ENCODE data around the gene SNRPD3. TPM values are rescaled to one million over a fixed set of nuclear protein-coding genes. Genes with fewer than 3 reads are reported as not detected.
"Not testable (repeated sequence)": the region's sequence is repeated elsewhere in the genome, so short reads cannot be mapped to it uniquely, and the experiment has no call there.

The SNRPD3 gene
- total RNA-seq, 1 experiment from 2014 or later = 180 TPM

DNA sequence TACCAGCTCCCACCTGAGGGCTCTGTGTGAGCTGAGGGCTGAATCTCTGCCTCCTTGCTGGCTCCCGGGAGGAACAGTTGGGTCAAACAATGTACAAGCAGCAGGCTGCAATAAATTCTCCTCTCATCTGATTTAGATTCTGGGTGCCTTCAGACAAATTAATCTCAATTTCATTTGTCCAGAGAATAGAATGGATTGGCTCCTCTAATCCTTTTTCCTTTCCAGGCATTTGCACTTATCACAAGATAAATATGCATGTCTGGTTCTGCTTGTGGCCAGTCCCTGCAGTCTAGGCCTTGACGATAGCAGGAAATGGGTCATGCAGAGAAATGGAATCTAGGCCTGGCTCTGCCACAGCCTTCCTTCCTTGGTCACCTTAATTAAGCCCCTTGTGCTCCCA, 31.9 kb upstream of the SNRPD3 start:
- Mint-ChIP-seq H3K9me3 (ENCODE audit: low read depth, unreplicated experiment) (no peaks in the 10 kb centered on the region), H3K27me3 (ENCODE audit: unreplicated experiment) (no peaks in the 10 kb centered on the region), H3K27ac (ENCODE audit: unreplicated experiment) (no peak overlapping the region), H3K36me3 (ENCODE audit: insufficient read depth, unreplicated experiment) (no peaks in the 10 kb centered on the region), H3K4me1 (ENCODE audit: low read depth, unreplicated experiment) (peaks cover 10% of the 10 kb centered on the region), H3K4me3 (ENCODE audit: low read depth, unreplicated experiment) (no peak overlapping the region)
- no TSS peak for BruUV-seq (replicated peaks)
- no peak for DNase-seq
- CTCF ChIA-PET = interaction anchor here (0.5 kb wide), 1 partner anchor 88 kb away, joined by 3 read pairs; no protein-coding TSS in a partner anchor
- intact Hi-C loops (cut with micrococcal nuclease; ENCODE audit: unreplicated experiment) = no loop called here
- no peak for TF ChIP-seq CTCF (IDR thresholded peaks at IDR 0.05; ENCODE audit: unreplicated experiment)

DNA sequence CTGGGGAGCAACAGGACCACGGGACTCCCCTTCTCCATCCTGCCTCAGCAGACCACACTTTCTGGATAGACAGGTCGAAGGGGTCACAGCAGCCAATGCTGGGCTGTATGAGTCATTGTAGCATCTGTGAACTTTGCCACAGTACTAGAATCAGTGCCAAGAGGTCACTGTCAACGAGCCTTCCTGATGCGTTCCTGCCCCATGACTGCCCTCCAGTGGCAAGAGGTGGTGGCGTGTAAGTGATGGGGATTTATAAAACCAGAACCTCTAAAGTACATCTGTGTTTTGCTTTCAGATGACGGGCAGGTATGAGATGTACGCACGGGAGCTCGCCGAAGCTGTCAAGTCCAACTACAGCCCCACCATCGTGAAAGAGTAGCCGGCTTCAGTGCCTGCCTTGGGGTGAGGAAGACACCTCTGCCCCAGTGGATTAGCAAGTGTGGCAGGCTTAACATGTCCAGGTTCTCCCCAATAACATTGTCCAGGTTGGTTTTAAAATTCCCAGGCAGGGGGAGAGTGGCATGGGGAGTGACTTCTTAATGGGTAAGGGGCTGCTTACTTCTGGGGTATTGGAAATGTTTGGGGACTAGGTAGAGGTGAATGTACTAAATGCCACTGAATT, 30.3 kb upstream of the SNRPD3 start:
- H3K9me3 Mint-ChIP-seq (ENCODE audit: low read depth, unreplicated experiment) = no peaks in the 10 kb centered on the region
- DNase-seq = peak; percentile 77
- peaks cover 10% of the 10 kb centered on the region for H3K4me1 Mint-ChIP-seq (ENCODE audit: low read depth, unreplicated experiment)
- no TSS peak for BruUV-seq (replicated peaks)
- CTCF ChIA-PET = no interaction called here
- H3K27me3 Mint-ChIP-seq (ENCODE audit: unreplicated experiment) = no peaks in the 10 kb centered on the region
- TF ChIP-seq CTCF (IDR thresholded peaks at IDR 0.05; ENCODE audit: unreplicated experiment) = peak; percentile 83
- intact Hi-C loops (cut with micrococcal nuclease; ENCODE audit: unreplicated experiment) = no loop called here
- no peaks in the 10 kb centered on the region for H3K36me3 Mint-ChIP-seq (ENCODE audit: insufficient read depth, unreplicated experiment)
- H3K27ac Mint-ChIP-seq (ENCODE audit: unreplicated experiment) = no peak overlapping the region
- H3K4me3 Mint-ChIP-seq (ENCODE audit: low read depth, unreplicated experiment) = no peak overlapping the region

GRCh38 chr22:24526191-24526590, 29.6 kb upstream of the SNRPD3 start:
- CTCF ChIA-PET = no interaction called here
- no peak for DNase-seq
- Mint-ChIP-seq H3K4me1 (ENCODE audit: low read depth, unreplicated experiment) (peaks cover 10% of the 10 kb centered on the region), H3K36me3 (ENCODE audit: insufficient read depth, unreplicated experiment) (no peaks in the 10 kb centered on the region), H3K4me3 (ENCODE audit: low read depth, unreplicated experiment) (no peak overlapping the region), H3K9me3 (ENCODE audit: low read depth, unreplicated experiment) (no peaks in the 10 kb centered on the region), H3K27ac (ENCODE audit: unreplicated experiment) (no peak overlapping the region), H3K27me3 (ENCODE audit: unreplicated experiment) (no peaks in the 10 kb centered on the region)
- intact Hi-C loops (cut with micrococcal nuclease; ENCODE audit: unreplicated experiment) = no loop called here
- BruUV-seq (replicated peaks) = no TSS peak
- no peak for TF ChIP-seq CTCF (IDR thresholded peaks at IDR 0.05; ENCODE audit: unreplicated experiment)

DNA sequence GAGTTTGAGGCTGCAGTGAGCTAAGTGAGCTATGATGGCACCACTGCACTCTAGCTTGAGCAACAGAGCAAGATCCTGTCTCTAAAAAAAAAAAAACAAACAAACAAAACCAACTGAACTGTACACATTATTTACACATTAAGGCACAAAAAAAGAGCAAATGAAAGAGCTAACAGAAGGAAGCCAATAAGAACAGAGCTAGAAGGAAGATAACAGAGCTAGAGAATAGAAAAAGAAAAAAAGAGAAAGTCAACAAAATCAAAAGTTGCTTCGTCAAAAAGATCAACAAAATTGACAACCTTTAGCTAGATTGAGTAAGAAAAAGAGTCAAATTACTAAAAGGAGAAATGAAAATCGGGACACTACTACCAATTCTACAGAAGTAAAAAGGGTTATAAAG, 25.9 kb upstream of the SNRPD3 start:
- Mint-ChIP-seq H3K36me3 (ENCODE audit: insufficient read depth, unreplicated experiment) (no peaks in the 10 kb centered on the region), H3K27me3 (ENCODE audit: unreplicated experiment) (no peaks in the 10 kb centered on the region), H3K9me3 (ENCODE audit: low read depth, unreplicated experiment) (no peaks in the 10 kb centered on the region), H3K4me3 (ENCODE audit: low read depth, unreplicated experiment) (no peak overlapping the region), H3K4me1 (ENCODE audit: low read depth, unreplicated experiment) (peaks cover 12% of the 10 kb centered on the region), H3K27ac (ENCODE audit: unreplicated experiment) (no peak overlapping the region)
- no TSS peak for BruUV-seq (replicated peaks)
- TF ChIP-seq CTCF (IDR thresholded peaks at IDR 0.05; ENCODE audit: unreplicated experiment) = no peak
- CTCF ChIA-PET = interaction anchor here (0.6 kb wide), 1 partner anchor 713 kb away, joined by 3 read pairs; no protein-coding TSS in a partner anchor
- intact Hi-C loops (cut with micrococcal nuclease; ENCODE audit: unreplicated experiment) = no loop called here
- no peak for DNase-seq

DNA sequence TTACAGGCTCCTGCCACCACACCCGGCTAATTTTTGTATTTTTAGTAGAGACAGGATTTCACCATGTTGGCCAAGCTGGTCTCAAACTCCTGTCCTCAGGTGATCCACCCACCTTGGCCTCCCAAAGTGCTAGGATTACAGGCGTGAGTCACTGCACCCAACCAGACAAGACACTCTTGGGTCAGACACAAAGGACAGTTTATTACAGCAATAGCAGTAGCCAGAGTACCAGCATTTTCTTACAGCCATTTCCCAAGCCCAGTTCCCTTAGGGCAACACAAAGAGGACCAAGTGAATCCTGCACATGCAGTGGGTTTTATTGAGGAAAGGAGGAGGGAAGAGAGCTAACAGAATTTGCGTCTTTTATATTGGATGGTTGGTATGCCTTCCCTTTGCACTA, 24.8 kb upstream of the SNRPD3 start:
- H3K36me3 Mint-ChIP-seq (ENCODE audit: insufficient read depth, unreplicated experiment); H3K27me3 Mint-ChIP-seq (ENCODE audit: unreplicated experiment); BruUV-seq (replicated peaks); H3K27ac Mint-ChIP-seq (ENCODE audit: unreplicated experiment); DNase-seq; H3K4me3 Mint-ChIP-seq (ENCODE audit: low read depth, unreplicated experiment); intact Hi-C loops (cut with micrococcal nuclease; ENCODE audit: unreplicated experiment); CTCF ChIA-PET; H3K9me3 Mint-ChIP-seq (ENCODE audit: low read depth, unreplicated experiment): not testable (repeated sequence)
- H3K4me1 Mint-ChIP-seq (ENCODE audit: low read depth, unreplicated experiment) = peaks cover 12% of the 10 kb centered on the region

All from Calu3 (cell line).